B cell (primary cell): ENCODE measurements around the gene DDX20. TPM values are rescaled to one million over a fixed set of nuclear protein-coding genes. Genes with fewer than 3 reads are reported as not detected.

Experiments
- ATAC-seq: fragments of 200-7000 bp; cut with Tn5 transposase; one replicate; pipeline ENCODE4 v1.10.0; 2021; ENCODE audit warnings: low read depth, mild to moderate bottlenecking, moderate number of reproducible peaks, moderate library complexity
- CTCF ChIA-PET: fragments of 350-600 bp; sonication (Branson Sonifier 250); formaldehyde crosslinking; loops from one replicate; lab custom pipeline; 2021; ENCODE audit warnings: antibody characterized with exemption, inconsistent platforms; lab: Charles Lee
- POLR2A ChIA-PET: fragments of 350-600 bp; sonication (Branson Sonifier 250); formaldehyde crosslinking; loops from one replicate; lab custom pipeline; 2021; ENCODE audit warnings: antibody characterized with exemption; lab: Charles Lee
- DNase-seq: peaks from one replicate; pipeline ENCODE4 v3.0.0; 2013
- H2AFZ ChIP-seq: 2 replicates; pipeline ENCODE4 v1.6.1; 2012; ENCODE audit warnings: mild to moderate bottlenecking, low read depth, low read length; ENCODE audit not compliant: insufficient read depth, poor library complexity, severe bottlenecking
- H3K27ac ChIP-seq, 2 donors: 1 replicate in 1 of 2; 2 replicates in 1 of 2; pipeline ENCODE4 v1.5.1; 2012 to 2013; ENCODE audit warnings: low read length in 2 of 2, mild to moderate bottlenecking in 2 of 2, moderate library complexity in 1 of 2
- H3K27me3 ChIP-seq, 4 experiments: fragments of 200-600 bp in 1 of 4; sonication (generic) in 1 of 4; replicated peaks in 1 of 4; 1 replicate in 2 of 4; 2 replicates in 2 of 4; pipeline versions ENCODE4 v1.6.1 to v1.7.0; 2013 to 2016; ENCODE audit warnings: low read length in 3 of 4, mild to moderate bottlenecking in 2 of 4, mixed read lengths in 1 of 4, moderate library complexity in 1 of 4; ENCODE audit not compliant: insufficient read depth in 4 of 4, control insufficient read depth in 3 of 4; ENCODE audit errors: control extremely low read depth in 1 of 4
- H3K36me3 ChIP-seq, 2 experiments: replicated peaks in 1 of 2; 1 replicate in 1 of 2; 2 replicates in 1 of 2; pipeline versions ENCODE4 v1.6.1 to v1.7.1; 2013; ENCODE audit warnings: low read length in 1 of 2; ENCODE audit not compliant: insufficient read depth in 2 of 2, control insufficient read depth in 1 of 2; ENCODE audit errors: control extremely low read depth in 1 of 2, extremely low read depth in 1 of 2
- H3K4me1 ChIP-seq, 2 donors: fragments of 200-600 bp in 1 of 2; sonication (generic) in 1 of 2; 1 replicate in 1 of 2; 2 replicates in 1 of 2; pipeline versions ENCODE4 v1.5.1 to v1.6.1; 2013 to 2017; ENCODE audit warnings: low read length in 2 of 2; ENCODE audit not compliant: control insufficient read depth in 2 of 2, insufficient read depth in 2 of 2
- H3K4me2 ChIP-seq: replicated peaks from 2 replicates; pipeline ENCODE3; 2012; ENCODE audit warnings: mild to moderate bottlenecking, low read depth, low read length; ENCODE audit not compliant: poor library complexity, severe bottlenecking
- H3K4me3 ChIP-seq, 5 experiments: fragments of 200-600 bp in 1 of 5; sonication (generic) in 1 of 5; 1 replicate in 3 of 5; 2 replicates in 2 of 5; pipeline versions ENCODE4 v1.5.1 to v1.7.0; 2011 to 2016; ENCODE audit warnings: low read length in 4 of 5, mild to moderate bottlenecking in 4 of 5, low read depth in 2 of 5, control low read depth in 1 of 5, moderate library complexity in 1 of 5; ENCODE audit not compliant: insufficient read depth in 1 of 5; ENCODE audit errors: control extremely low read depth in 1 of 5, extremely low read depth in 1 of 5
- H3K79me2 ChIP-seq: fragments of 200-600 bp; sonication (generic); one replicate; pipeline ENCODE4 v1.6.0; 2016; ENCODE audit warnings: low read length; ENCODE audit not compliant: control insufficient read depth, insufficient read depth
- H3K9ac ChIP-seq: fragments of 200-600 bp; sonication (generic); 2 replicates; pipeline ENCODE4 v1.6.1; 2017; ENCODE audit warnings: mild to moderate bottlenecking, low read length, moderate library complexity
- H3K9me3 ChIP-seq, 3 donors: one replicate each; pipeline versions ENCODE4 v1.6.1 to v1.7.1; 2013; ENCODE audit warnings: low read length in 2 of 3; ENCODE audit not compliant: control insufficient read depth in 2 of 3, insufficient read depth in 1 of 3; ENCODE audit errors: control extremely low read depth in 1 of 3
- H4K20me1 ChIP-seq: 2 replicates; pipeline ENCODE4 v1.6.0; 2012; ENCODE audit warnings: mild to moderate bottlenecking, low read length; ENCODE audit not compliant: insufficient read depth, control insufficient read depth, poor library complexity, severe bottlenecking
- H3K27ac Mint-ChIP-seq: one replicate; pipeline ENCODE4 v1.8.0; 2021; ENCODE audit warnings: mixed read lengths
- H3K27me3 Mint-ChIP-seq: one replicate; pipeline ENCODE4 v1.8.0; 2021; ENCODE audit warnings: mixed read lengths
- H3K4me1 Mint-ChIP-seq: one replicate; pipeline ENCODE4 v1.8.0; 2021; ENCODE audit warnings: mixed read lengths
- H3K4me3 Mint-ChIP-seq: one replicate; pipeline ENCODE4 v1.8.0; 2021; ENCODE audit warnings: mixed read lengths
- H3K9me3 Mint-ChIP-seq: one replicate; pipeline ENCODE4 v1.8.0; 2022; ENCODE audit warnings: mixed read lengths; ENCODE audit not compliant: insufficient read depth
- CTCF ChIP-seq: fragments of 200-600 bp; IDR thresholded peaks from one replicate; pipeline ENCODE4 v1.8.0; 2022; ENCODE audit warnings: antibody characterized with exemption, mild to moderate bottlenecking
- EZH2 ChIP-seq: IDR thresholded peaks from 2 replicates; pipeline ENCODE4 v1.6.1; 2012; ENCODE audit warnings: borderline replicate concordance, low read depth, mild to moderate bottlenecking, moderate library complexity, low read length; ENCODE audit not compliant: insufficient read depth, poor library complexity, severe bottlenecking
- WGBS: methylation state at CpG from one replicate; pipeline ENCODE4 v1.1.5; 2013; ENCODE audit warnings: missing lambda C conversion rate; ENCODE audit not compliant: insufficient coverage; 5-methylcytosine and 5-hydroxymethylcytosine counted together
- intact Hi-C: fragments of 100-400 bp; cut with micrococcal nuclease; formaldehyde crosslinking; loops from one replicate; pipeline ENCODE4 v1.10.0; 2022
- polyA plus RNA-seq: library from polyadenylated mRNA; depleted of rRNA; stranded (reverse); fragments of >200 nt; gene quantifications from 2 replicates; pipeline ENCODE4 v1.2.3, GENCODE V29; 2012
- total RNA-seq, 2 donors: library from RNA; stranded (reverse); fragments of 120-200 nt in 1 of 2; gene quantifications; 1 replicate in 1 of 2; 2 replicates in 1 of 2; pipeline versions ENCODE4 v1.2.3 to v1.2.4, GENCODE V29; 2013 to 2022

DDX20 gene
- total and polyA plus RNA-seq, 2 donors (not counting 1 experiment from before 2014, with no cell fraction given) = 5.7 to 24.6 TPM

DNA sequence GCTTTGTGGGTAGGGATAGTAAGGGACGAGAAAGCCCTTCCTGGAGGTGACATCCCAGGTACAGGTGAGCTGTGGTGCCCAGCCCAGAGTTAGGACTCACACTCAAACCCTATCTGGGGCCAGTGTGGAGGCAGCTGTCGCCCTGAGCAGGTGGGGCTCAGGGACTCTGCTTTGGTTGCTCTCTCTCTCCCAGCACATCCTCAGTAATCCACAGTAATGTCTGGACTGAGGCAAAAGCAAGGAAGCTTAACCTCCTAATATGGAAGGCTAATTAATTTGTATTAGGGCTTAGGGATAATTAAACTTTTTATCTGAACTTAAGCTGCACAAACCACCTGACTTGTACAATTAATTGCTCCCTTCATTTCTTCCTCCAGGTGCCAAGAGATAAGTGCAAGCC is 38.2 kb downstream of the DDX20 start:
- peaks cover 0 to 26% (median 15%) of the 10 kb centered on the region in 4 experiments for H3K27me3 ChIP-seq
- no peaks in the 10 kb centered on the region for H3K9me3 Mint-ChIP-seq
- no peak overlapping the region for H3K9ac ChIP-seq
- ATAC-seq = no peak
- H2AFZ ChIP-seq = no peak overlapping the region
- H3K4me1 ChIP-seq = peaks cover 13 to 26% of the 10 kb centered on the region in 2 donors
- ChIA-PET POLR2A (no interaction called here), CTCF (interaction anchor here (0.7 kb wide), 1 partner anchor 16 kb away, joined by 3 read pairs; no protein-coding TSS in a partner anchor)
- H3K4me3 ChIP-seq = no peak overlapping the region
- H3K27me3 Mint-ChIP-seq = peaks cover 32% of the 10 kb centered on the region
- 60% methylated on average over 1 of the region's 2 CpGs for WGBS
- no peak overlapping the region for H3K27ac Mint-ChIP-seq
- no peak for DNase-seq
- H3K36me3 ChIP-seq = no peaks in the 10 kb centered on the region
- H3K4me2 ChIP-seq = peak overlapping the region; percentile 5
- H3K27ac ChIP-seq = no peak overlapping the region
- no peaks in the 10 kb centered on the region for H3K9me3 ChIP-seq
- intact Hi-C loops = no loop called here
- no peaks in the 10 kb centered on the region for H3K79me2 ChIP-seq
- TF ChIP-seq CTCF (no peak), EZH2 (no peak)
- H4K20me1 ChIP-seq = no peaks in the 10 kb centered on the region
- peaks cover 23% of the 10 kb centered on the region for H3K4me1 Mint-ChIP-seq
- no peak overlapping the region for H3K4me3 Mint-ChIP-seq

DNA sequence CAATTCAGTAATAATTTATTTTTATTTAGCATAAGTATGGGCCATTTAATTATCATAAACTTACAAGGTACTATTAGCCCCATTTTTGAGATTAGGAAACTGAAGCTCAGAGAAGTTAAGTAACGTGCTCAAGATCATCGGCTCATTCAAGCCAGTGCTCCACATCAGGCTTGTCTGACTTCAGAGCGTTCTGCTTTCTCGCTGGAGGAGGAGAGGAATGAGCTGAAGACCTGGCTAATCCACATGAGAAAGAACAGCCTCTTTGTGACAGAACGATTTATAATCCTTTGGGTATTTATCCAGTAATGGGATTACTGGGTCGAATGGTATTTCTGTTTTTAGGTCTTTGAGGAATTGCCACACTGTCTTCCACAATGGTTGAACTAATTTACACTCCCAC is 39.7 kb downstream of the DDX20 start:
- peaks cover 9 to 16% of the 10 kb centered on the region in 2 donors for H3K4me1 ChIP-seq
- no peak overlapping the region for H3K27ac ChIP-seq
- ChIA-PET POLR2A (no interaction called here), CTCF (interaction anchor here (1.1 kb wide), 1 partner anchor 13 kb away, joined by 3 read pairs; no protein-coding TSS in a partner anchor)
- no peaks in the 10 kb centered on the region for H3K36me3 ChIP-seq
- DNase-seq = no peak
- no peak overlapping the region for H2AFZ ChIP-seq
- H3K9me3 ChIP-seq = peaks cover 0 to 5% (median 0%) of the 10 kb centered on the region in 3 donors
- no peaks in the 10 kb centered on the region for H4K20me1 ChIP-seq
- no peaks in the 10 kb centered on the region for H3K79me2 ChIP-seq
- Mint-ChIP-seq H3K4me1 (peaks cover 16% of the 10 kb centered on the region), H3K27ac (no peak overlapping the region), H3K4me3 (no peak overlapping the region), H3K9me3 (no peaks in the 10 kb centered on the region), H3K27me3 (peaks cover 29% of the 10 kb centered on the region)
- no peak overlapping the region for H3K9ac ChIP-seq
- TF ChIP-seq EZH2 = no peak
- TF ChIP-seq CTCF = no peak
- ATAC-seq = no peak
- H3K4me2 ChIP-seq = no peak overlapping the region
- H3K27me3 ChIP-seq = peaks cover 0 to 23% (median 11%) of the 10 kb centered on the region in 4 experiments
- no peak overlapping the region for H3K4me3 ChIP-seq
- 95% methylated on average over 4 of the region's 6 CpGs for WGBS
- intact Hi-C loops = no loop called here
